H9 (cell line): ENCODE data around the gene MYOCOS. TPM values are rescaled to one million over a fixed set of nuclear protein-coding genes. Genes with fewer than 3 reads are reported as not detected.

Experiments used
- DNase-seq: peaks from one replicate; pipeline ENCODE4 v3.0.0-alpha.2; 2017
- H2AFZ ChIP-seq: one replicate; pipeline ENCODE4 v1.6.1; 2013; ENCODE audit warnings: mild to moderate bottlenecking, low read length, control low read depth, moderate library complexity
- H2AK5ac ChIP-seq: 2 replicates; pipeline ENCODE4 v1.6.1; 2013; ENCODE audit warnings: low read length, control low read depth, mixed read lengths; ENCODE audit not compliant: insufficient read length
- H2BK120ac ChIP-seq: one replicate; pipeline ENCODE4 v1.6.1; 2013; ENCODE audit warnings: low read depth, mild to moderate bottlenecking, low read length, control low read depth, inconsistent platforms; ENCODE audit not compliant: poor library complexity, severe bottlenecking
- H2BK12ac ChIP-seq: 2 replicates; pipeline ENCODE4 v1.6.1; 2013; ENCODE audit warnings: low read length, control low read depth, mixed read lengths, low read depth; ENCODE audit not compliant: insufficient read length
- H2BK15ac ChIP-seq: 2 replicates; pipeline ENCODE4 v1.6.1; 2013; ENCODE audit warnings: low read depth, low read length, control low read depth
- H2BK20ac ChIP-seq: one replicate; pipeline ENCODE4 v1.6.1; 2013; ENCODE audit warnings: low read depth, mild to moderate bottlenecking, low read length, control low read depth, inconsistent platforms; ENCODE audit not compliant: poor library complexity, severe bottlenecking
- H2BK5ac ChIP-seq: 2 replicates; pipeline ENCODE4 v1.6.1; 2013; ENCODE audit warnings: low read length, control low read depth, mixed read lengths; ENCODE audit not compliant: insufficient read length
- H3K14ac ChIP-seq: 2 replicates; pipeline ENCODE4 v1.6.1; 2013; ENCODE audit warnings: low read length, control low read depth; ENCODE audit not compliant: insufficient read depth
- H3K18ac ChIP-seq: 2 replicates; pipeline ENCODE4 v1.6.1; 2013; ENCODE audit warnings: low read depth, mild to moderate bottlenecking, mixed read lengths, low read length, control low read depth; ENCODE audit not compliant: insufficient read length
- H3K23ac ChIP-seq: 2 replicates; pipeline ENCODE4 v1.6.1; 2013; ENCODE audit warnings: low read length, control low read depth, mixed read lengths, low read depth; ENCODE audit not compliant: insufficient read length
- H3K23me2 ChIP-seq: 2 replicates; pipeline ENCODE4 v1.6.1; 2013; ENCODE audit warnings: low read depth, mild to moderate bottlenecking, mixed read lengths, low read length, control low read depth; ENCODE audit not compliant: insufficient read length, poor library complexity, severe bottlenecking
- H3K27ac ChIP-seq: 2 replicates; pipeline ENCODE4 v1.5.1; 2013; ENCODE audit warnings: low read length, control low read depth, mixed read lengths, low read depth; ENCODE audit not compliant: insufficient read length
- H3K27me3 ChIP-seq: 2 replicates; pipeline ENCODE4 v1.6.1; 2013; ENCODE audit warnings: low read length, control low read depth, inconsistent platforms; ENCODE audit not compliant: insufficient read depth
- H3K4ac ChIP-seq: 2 replicates; pipeline ENCODE4 v1.6.1; 2013; ENCODE audit warnings: low read depth, mild to moderate bottlenecking, control low read depth, inconsistent platforms, low read length, moderate library complexity
- H3K4me1 ChIP-seq: 2 replicates; pipeline ENCODE4 v1.6.1; 2013; ENCODE audit warnings: low read length, control low read depth, inconsistent platforms; ENCODE audit not compliant: insufficient read depth
- H3K4me2 ChIP-seq: 2 replicates; pipeline ENCODE4 v1.6.1; 2013; ENCODE audit warnings: low read length, control low read depth, mixed read lengths; ENCODE audit not compliant: insufficient read length, insufficient read depth
- H3K56ac ChIP-seq: 2 replicates; pipeline ENCODE4 v1.6.1; 2013; ENCODE audit warnings: low read depth, mild to moderate bottlenecking, mixed read lengths, low read length, control low read depth; ENCODE audit not compliant: insufficient read length
- H3K79me1 ChIP-seq: 2 replicates; pipeline ENCODE4 v1.6.1; 2013; ENCODE audit warnings: low read depth, mild to moderate bottlenecking, moderate library complexity, low read length, control low read depth, inconsistent platforms; ENCODE audit not compliant: insufficient read depth, poor library complexity, severe bottlenecking
- H3K79me2 ChIP-seq: 2 replicates; pipeline ENCODE4 v1.6.1; 2013; ENCODE audit warnings: low read length, control low read depth, inconsistent platforms; ENCODE audit not compliant: insufficient read depth
- H3K9ac ChIP-seq: 2 replicates; pipeline ENCODE4 v1.6.1; 2013; ENCODE audit warnings: low read length, control low read depth, mixed read lengths; ENCODE audit not compliant: insufficient read length; ENCODE audit errors: extremely low read depth
- H3K9me3 ChIP-seq: one replicate; pipeline ENCODE4 v1.6.1; 2013; ENCODE audit warnings: low read depth, low read length, inconsistent platforms; ENCODE audit not compliant: control insufficient read depth
- H3T11ph ChIP-seq: one replicate; pipeline ENCODE4 v1.6.1; 2013; ENCODE audit warnings: mild to moderate bottlenecking, low read length, control low read depth, inconsistent platforms
- H4K20me1 ChIP-seq: one replicate; pipeline ENCODE4 v1.6.1; 2013; ENCODE audit not compliant: control insufficient read depth, insufficient read length, insufficient read depth
- H4K5ac ChIP-seq: 2 replicates; pipeline ENCODE4 v1.6.1; 2013; ENCODE audit warnings: low read depth, mild to moderate bottlenecking, mixed read lengths, low read length, control low read depth; ENCODE audit not compliant: insufficient read length
- H4K8ac ChIP-seq: replicated peaks from 2 replicates; pipeline ENCODE4 v1.6.1; 2013; ENCODE audit warnings: low read length, control low read depth, mixed read lengths, low read depth; ENCODE audit not compliant: insufficient read length
- H4K91ac ChIP-seq: 2 replicates; pipeline ENCODE4 v1.6.1; 2013; ENCODE audit warnings: low read depth, mild to moderate bottlenecking, moderate library complexity, mixed read lengths, low read length, control low read depth; ENCODE audit not compliant: insufficient read length
- H3K27ac Mint-ChIP-seq, 3 experiments: 2 replicates in 2 of 3; 3 replicates in 1 of 3; pipeline ENCODE4 v1.8.0; 2020 to 2021; ENCODE audit warnings: mixed read lengths in 3 of 3, mild to moderate bottlenecking in 1 of 3, moderate library complexity in 1 of 3
- H3K27me3 Mint-ChIP-seq: 2 replicates; pipeline ENCODE4 v1.8.0; 2021; ENCODE audit warnings: low read depth, mild to moderate bottlenecking, moderate library complexity, mixed read lengths
- H3K36me3 Mint-ChIP-seq, 3 experiments: 2 replicates in 2 of 3; 3 replicates in 1 of 3; pipeline ENCODE4 v1.8.0; 2020 to 2021; ENCODE audit warnings: low read depth in 3 of 3, mixed read lengths in 3 of 3; ENCODE audit not compliant: insufficient read depth in 1 of 3
- H3K4me1 Mint-ChIP-seq, 2 experiments: 2 replicates each; pipeline ENCODE4 v1.8.0; 2020; ENCODE audit warnings: mixed read lengths in 2 of 2
- H3K4me3 Mint-ChIP-seq, 2 experiments: 2 replicates in 1 of 2; 3 replicates in 1 of 2; pipeline ENCODE4 v1.8.0; 2020 to 2021; ENCODE audit warnings: mild to moderate bottlenecking in 2 of 2, mixed read lengths in 2 of 2, moderate library complexity in 1 of 2
- H3K9me3 Mint-ChIP-seq, 2 experiments: 2 replicates in 1 of 2; 3 replicates in 1 of 2; pipeline ENCODE4 v1.8.0; 2020; ENCODE audit warnings: mild to moderate bottlenecking in 2 of 2, mixed read lengths in 2 of 2, moderate library complexity in 1 of 2
- WGBS: extraction: QIAGEN DNeasy Blood & Tissue Kit; methylation state at CpG from one replicate; pipeline ENCODE4 v1.1.7; 2013; ENCODE audit warnings: missing lambda C conversion rate, low lambda C conversion rate, mixed read lengths; ENCODE audit not compliant: insufficient read length; ENCODE audit errors: extremely low coverage; 5-methylcytosine and 5-hydroxymethylcytosine counted together
- total RNA-seq: library from RNA; stranded (reverse); gene quantifications from 2 replicates; pipeline ENCODE4 v1.2.1, GENCODE V29; 2021
- TF ChIP-seq, protein P1 (sequence below): fragments of 200-600 bp; sonication (generic); conservative IDR thresholded peaks from 3 replicates; pipeline ENCODE4 v1.8.0; 2021; ENCODE audit warnings: antibody characterized with exemption, mild to moderate bottlenecking

The MYOCOS gene
- total RNA-seq, 1 experiment from 2014 or later, result 0.13 TPM

DNA sequence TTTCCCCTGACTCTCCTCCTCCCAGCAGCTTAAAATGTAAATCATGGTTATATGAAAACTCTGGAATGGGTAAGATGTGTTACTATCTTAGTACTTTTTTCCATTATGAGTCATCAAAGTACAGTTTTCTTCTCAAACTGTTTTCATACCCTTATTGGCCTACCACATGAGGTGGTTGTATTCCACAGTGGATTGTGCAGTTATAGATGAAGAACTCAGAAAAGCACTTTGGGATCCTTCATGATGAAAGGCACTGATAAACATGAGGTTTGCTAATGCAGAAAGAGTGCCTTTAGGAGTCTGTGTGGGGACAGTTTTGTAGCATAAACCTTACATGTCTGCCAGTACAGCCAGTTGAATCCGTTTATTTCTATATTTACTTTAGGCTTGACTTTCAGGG lies 32.0 kb upstream of the MYOCOS start:
- Histone ChIP-seq H4K5ac (no peak overlapping the region), H3K56ac (no peak overlapping the region), H2BK20ac (no peak overlapping the region), H3K4ac (no peak overlapping the region), H3K23ac (no peak overlapping the region), H3K14ac (no peak overlapping the region), H3K79me1 (no peaks in the 10 kb centered on the region), H2AK5ac (no peak overlapping the region), H2BK5ac (no peak overlapping the region), H3K9me3 (no peaks in the 10 kb centered on the region), H3K9ac (no peak overlapping the region), H2AFZ (no peak overlapping the region), H2BK15ac (no peak overlapping the region), H2BK12ac (no peak overlapping the region), H3K27me3 (no peaks in the 10 kb centered on the region), H4K91ac (no peak overlapping the region), H3K4me1 (no peaks in the 10 kb centered on the region), H2BK120ac (no peak overlapping the region), H3K18ac (no peak overlapping the region), H4K20me1 (no peaks in the 10 kb centered on the region), H4K8ac (no peak overlapping the region), H3K27ac (no peak overlapping the region), H3K23me2 (no peaks in the 10 kb centered on the region), H3K4me2 (no peak overlapping the region), H3K79me2 (no peaks in the 10 kb centered on the region), H3T11ph (no peak overlapping the region)
- peaks cover 53 to 87% (median 68%) of the 10 kb centered on the region in 3 experiments for H3K36me3 Mint-ChIP-seq
- no peak for DNase-seq
- H3K4me3 Mint-ChIP-seq, result no peak overlapping the region
- no peaks in the 10 kb centered on the region for H3K27me3 Mint-ChIP-seq
- WGBS, result no CpG with 5 or more reads among the region's 1 CpG
- H3K4me1 Mint-ChIP-seq, result peaks cover 0 to 4% of the 10 kb centered on the region in 2 experiments; a peak in 1 of 4 replicates
- no peaks in the 10 kb centered on the region for H3K9me3 Mint-ChIP-seq
- TF ChIP-seq, protein P1, sequence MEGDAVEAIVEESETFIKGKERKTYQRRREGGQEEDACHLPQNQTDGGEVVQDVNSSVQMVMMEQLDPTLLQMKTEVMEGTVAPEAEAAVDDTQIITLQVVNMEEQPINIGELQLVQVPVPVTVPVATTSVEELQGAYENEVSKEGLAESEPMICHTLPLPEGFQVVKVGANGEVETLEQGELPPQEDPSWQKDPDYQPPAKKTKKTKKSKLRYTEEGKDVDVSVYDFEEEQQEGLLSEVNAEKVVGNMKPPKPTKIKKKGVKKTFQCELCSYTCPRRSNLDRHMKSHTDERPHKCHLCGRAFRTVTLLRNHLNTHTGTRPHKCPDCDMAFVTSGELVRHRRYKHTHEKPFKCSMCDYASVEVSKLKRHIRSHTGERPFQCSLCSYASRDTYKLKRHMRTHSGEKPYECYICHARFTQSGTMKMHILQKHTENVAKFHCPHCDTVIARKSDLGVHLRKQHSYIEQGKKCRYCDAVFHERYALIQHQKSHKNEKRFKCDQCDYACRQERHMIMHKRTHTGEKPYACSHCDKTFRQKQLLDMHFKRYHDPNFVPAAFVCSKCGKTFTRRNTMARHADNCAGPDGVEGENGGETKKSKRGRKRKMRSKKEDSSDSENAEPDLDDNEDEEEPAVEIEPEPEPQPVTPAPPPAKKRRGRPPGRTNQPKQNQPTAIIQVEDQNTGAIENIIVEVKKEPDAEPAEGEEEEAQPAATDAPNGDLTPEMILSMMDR, result no peak
- H3K27ac Mint-ChIP-seq, result no peak overlapping the region
